GM21526 (cell line): ENCODE measurements around the gene RBM7.

Experiments used
- ATAC-seq: cut with Tn5 transposase; IDR thresholded peaks from one replicate; pipeline ENCODE4 v1.9.1; 2021; ENCODE audit warnings: moderate library complexity; ENCODE audit not compliant: unreplicated experiment, low FRiP score

Gene RBM7

DNA sequence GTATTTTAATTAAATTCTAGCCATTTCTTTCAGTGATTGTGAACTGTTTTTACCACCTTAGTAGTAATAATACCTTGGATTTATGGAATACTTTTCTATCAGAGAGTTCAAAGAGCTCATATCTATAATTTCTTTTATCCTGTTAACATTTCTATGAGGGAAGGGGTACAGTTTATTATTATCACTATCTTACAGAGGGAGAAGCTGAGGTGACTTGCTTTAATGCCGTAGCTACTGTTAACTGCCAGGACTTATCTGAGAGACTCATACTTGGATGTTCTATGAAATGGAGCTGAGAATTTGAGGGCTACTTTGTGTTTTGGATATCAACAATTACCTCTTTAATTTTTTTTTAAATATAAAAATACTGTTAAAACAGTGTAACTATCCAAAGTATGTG is 42.1 kb downstream of the RBM7 start:
- ATAC-seq: no peak

DNA sequence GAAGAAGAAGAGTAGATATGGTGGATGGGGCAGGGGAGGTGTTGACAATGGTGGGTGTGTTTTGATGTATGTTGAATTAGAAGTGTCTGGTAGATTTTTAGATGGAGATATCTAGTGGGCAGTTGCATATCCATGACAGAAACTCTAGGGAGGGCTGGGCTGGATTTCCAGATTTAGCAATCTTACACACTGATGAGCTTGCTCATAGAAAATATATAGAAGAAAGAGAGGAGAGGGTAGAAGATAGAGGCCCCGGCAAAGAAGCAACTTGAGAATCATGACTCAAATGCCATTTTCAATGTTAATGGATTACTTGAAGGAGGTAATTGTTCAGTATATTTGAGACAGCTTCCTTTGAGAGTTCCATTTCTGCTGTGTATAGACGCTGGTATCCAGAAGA is 47.0 kb downstream of the RBM7 start:
- no peak for ATAC-seq

DNA sequence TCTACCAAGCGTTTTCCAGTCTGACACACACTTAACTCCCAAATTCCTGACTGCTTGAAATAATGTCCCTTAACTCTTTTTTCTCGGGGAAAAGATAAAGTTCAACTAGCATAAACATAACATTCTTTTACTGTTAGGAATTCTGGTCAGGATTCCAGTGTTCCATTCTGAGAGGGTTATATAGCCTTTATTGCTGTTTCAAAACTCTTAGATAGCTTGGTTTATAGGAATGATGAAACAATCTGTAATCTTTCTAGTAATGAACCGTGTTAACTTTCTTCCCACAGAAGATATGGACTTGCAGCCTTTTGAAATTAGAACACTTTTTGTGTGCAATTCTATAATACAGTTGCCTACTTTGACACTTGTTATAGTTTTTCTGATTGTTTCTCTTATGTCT is 47.4 kb downstream of the RBM7 start:
- ATAC-seq: no peak

DNA sequence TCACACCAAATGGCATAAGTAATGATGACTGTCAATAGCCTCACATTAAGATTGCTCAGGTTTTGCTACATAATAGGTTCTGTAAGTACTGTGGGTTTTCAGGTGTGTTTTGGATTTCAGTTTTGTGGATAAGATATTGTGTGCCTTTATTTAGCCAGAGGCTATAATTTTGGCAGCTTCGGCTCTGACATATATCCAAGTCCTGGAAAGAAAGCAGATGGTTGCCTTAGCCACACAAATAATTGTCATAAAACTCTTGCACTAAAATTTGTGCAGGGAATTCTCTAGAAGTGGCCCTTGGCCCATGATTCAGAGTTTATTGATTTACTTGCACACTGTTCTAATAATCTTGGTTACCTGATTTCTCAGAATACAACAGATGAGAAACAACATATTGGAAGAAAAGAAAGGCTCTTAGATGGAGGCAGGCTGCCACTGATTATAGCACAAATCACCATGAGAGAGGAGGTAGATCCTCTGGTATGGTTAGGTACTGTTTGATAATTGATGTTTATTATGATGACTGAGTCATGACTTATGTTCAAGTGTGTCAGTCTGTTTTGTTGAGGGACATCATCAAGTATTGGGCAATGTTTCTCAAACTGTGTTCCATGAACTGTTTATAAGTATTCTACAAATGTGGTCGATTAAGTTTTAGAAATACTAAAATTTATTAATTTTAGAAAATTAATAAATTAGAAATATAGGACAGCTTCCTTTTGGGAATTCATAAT is 48.5 kb downstream of the RBM7 start:
- ATAC-seq: no peak

DNA sequence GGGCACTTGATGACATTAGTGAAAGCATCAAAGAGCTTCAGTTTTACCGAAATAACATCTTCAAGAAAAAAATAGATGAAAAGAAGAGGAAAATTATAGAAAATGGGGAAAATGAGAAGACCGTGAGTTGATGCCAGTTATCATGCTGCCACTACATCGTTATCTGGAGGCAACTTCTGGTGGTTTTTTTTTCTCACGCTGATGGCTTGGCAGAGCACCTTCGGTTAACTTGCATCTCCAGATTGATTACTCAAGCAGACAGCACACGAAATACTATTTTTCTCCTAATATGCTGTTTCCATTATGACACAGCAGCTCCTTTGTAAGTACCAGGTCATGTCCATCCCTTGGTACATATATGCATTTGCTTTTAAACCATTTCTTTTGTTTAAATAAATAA is 49.4 kb downstream of the RBM7 start:
- ATAC-seq: no peak

DNA sequence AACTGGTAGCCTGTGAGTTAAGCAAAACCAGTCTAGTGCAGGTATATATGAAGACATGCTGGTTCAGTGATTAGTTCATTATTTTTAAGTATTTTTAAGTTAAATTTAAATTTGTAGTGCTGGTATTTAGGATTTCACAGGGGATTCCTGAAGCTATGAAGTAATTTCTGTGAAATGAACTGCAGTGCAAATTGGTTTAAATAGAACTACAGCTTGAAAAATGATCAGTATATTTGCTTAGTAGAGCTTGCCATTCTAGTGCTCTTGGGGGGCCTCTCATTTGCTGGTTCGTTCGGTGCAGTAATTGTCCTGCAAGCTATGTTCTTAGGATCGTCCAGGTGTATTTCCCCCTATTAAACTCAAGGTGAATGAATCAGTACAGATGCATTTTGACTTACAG is 51.9 kb downstream of the RBM7 start:
- no peak for ATAC-seq
